Activated T-helper 17 cell treated with anti-CD3 and anti-CD28 coated beads, Interleukin-2, amount 50 U/mL, for 72 hours (primary cell): Measurements from ENCODE around the gene CDC14B. TPM values are rescaled to one million over a fixed set of nuclear protein-coding genes. Genes with fewer than 3 reads are reported as not detected.
"Not testable (repeated sequence)": the region's sequence is repeated elsewhere in the genome, so short reads cannot be mapped to it uniquely, and the experiment has no call there.

Experiments
- ATAC-seq: fragments of 150-1000 bp; cut with Tn5 transposase; replicated peaks from 2 replicates; pipeline ENCODE4 v1.10.0; 2021; ENCODE audit warnings: mild to moderate bottlenecking, moderate library complexity
- H3K27ac Mint-ChIP-seq: one replicate; pipeline ENCODE4 v1.8.0; 2022; ENCODE audit warnings: mixed read lengths
- H3K27me3 Mint-ChIP-seq: one replicate; pipeline ENCODE4 v1.8.0; 2022; ENCODE audit warnings: mixed read lengths
- H3K36me3 Mint-ChIP-seq: one replicate; pipeline ENCODE4 v1.8.0; 2022; ENCODE audit warnings: low read depth, mild to moderate bottlenecking, mixed read lengths
- H3K4me1 Mint-ChIP-seq: one replicate; pipeline ENCODE4 v1.8.0; 2022; ENCODE audit warnings: mixed read lengths
- H3K4me3 Mint-ChIP-seq: one replicate; pipeline ENCODE4 v1.8.0; 2022; ENCODE audit warnings: mild to moderate bottlenecking, mixed read lengths
- H3K9me3 Mint-ChIP-seq: one replicate; pipeline ENCODE4 v1.8.0; 2022; ENCODE audit warnings: mixed read lengths
- total RNA-seq, 2 donors: library from RNA; stranded (reverse); gene quantifications; one replicate each; pipeline ENCODE4 v1.2.3, GENCODE V29; 2022

CDC14B gene
- total RNA-seq, 2 donors from 2014 or later, result 2.4 to 6.5 TPM

DNA sequence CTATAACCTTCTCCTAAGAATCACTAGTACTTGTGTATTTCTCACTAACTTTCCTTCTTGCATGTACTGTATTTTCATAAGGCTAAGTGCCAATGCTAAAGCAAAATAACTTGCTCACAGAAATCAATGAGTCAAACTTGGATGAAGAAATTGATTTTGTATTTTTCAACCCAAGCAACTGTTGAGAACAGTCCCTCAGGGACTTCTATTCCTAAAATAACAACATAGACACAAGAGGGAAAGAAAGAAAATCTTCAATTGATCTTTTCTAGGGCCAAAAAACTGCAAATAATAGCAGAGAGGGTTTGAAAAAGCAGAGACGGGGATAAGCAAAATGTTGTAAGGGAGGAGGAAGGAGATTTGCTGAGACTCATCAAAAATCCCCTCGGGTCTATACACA is 99.9 kb downstream of the CDC14B start:
- no peak overlapping the region for H3K4me3 Mint-ChIP-seq
- H3K27ac Mint-ChIP-seq, result no peak overlapping the region
- H3K9me3 Mint-ChIP-seq, result no peaks in the 10 kb centered on the region
- no peaks in the 10 kb centered on the region for H3K4me1 Mint-ChIP-seq
- H3K27me3 Mint-ChIP-seq, result no peaks in the 10 kb centered on the region
- no peaks in the 10 kb centered on the region for H3K36me3 Mint-ChIP-seq
- ATAC-seq, result no peak

DNA sequence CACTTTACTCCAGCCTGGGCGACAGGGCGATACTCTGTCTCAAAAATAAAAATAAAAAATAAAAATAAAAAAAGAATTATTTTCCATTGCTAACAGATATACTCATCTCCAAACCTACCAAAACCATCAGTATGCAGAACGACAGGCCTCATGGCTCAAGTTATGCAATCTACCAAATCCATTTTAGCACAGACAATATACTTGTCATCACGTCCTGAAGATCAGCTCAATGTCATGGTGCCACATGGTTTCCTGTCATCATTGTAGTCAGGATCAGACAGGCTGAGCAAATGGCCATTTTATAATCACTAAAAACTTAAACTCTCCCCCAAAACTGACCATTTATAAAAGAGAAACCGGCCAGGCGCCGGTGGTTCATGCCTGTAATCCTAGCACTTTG is 100.5 kb downstream of the CDC14B start:
- no peaks in the 10 kb centered on the region for H3K27me3 Mint-ChIP-seq
- no peaks in the 10 kb centered on the region for H3K9me3 Mint-ChIP-seq
- H3K36me3 Mint-ChIP-seq, result peaks cover 7% of the 10 kb centered on the region
- H3K4me1 Mint-ChIP-seq, result no peaks in the 10 kb centered on the region
- H3K4me3 Mint-ChIP-seq, result no peak overlapping the region
- no peak for ATAC-seq
- no peak overlapping the region for H3K27ac Mint-ChIP-seq

DNA sequence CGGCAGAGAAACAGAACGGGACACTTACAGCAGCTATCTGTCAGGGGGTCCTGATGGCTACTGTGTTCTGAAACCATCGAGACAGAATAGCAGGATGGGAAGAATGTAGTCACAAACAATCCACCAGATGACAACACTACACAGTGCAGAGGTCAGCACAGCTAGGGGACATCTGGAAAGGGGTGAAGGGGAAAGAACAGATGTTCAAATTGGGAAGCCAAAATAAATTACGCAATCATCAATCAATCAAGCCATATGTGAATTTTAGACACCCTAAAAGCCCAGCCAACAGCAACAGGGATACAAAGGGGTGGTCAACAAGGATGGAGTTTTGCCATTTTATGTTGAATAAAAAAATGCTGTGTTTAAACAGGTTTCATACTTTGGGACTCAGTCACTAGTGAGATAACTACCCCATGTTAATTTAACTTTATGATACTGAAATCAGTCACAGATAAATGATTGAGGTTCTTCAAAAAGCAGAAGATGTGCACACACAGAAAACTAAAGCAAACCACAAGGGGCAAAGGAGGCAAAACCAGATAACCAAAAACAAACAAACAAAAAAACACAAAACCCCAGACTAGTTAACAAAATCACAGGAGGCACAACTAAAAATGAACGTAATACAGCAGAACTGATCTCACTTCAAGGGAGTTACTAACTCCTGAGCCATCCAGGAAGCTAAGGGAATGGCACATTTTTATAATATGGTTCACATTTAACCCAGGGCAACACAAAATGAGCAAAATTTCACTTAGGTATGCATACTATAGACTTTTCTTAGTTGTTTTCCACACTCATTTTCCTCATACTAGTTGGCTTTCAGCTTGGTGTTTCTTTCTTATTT is 103.8 kb downstream of the CDC14B start:
- ATAC-seq, result no peak
- no peaks in the 10 kb centered on the region for H3K4me1 Mint-ChIP-seq
- no peak overlapping the region for H3K4me3 Mint-ChIP-seq
- H3K9me3 Mint-ChIP-seq, result no peaks in the 10 kb centered on the region
- H3K36me3 Mint-ChIP-seq, result peaks cover 16% of the 10 kb centered on the region
- H3K27me3 Mint-ChIP-seq, result no peaks in the 10 kb centered on the region
- no peak overlapping the region for H3K27ac Mint-ChIP-seq

DNA sequence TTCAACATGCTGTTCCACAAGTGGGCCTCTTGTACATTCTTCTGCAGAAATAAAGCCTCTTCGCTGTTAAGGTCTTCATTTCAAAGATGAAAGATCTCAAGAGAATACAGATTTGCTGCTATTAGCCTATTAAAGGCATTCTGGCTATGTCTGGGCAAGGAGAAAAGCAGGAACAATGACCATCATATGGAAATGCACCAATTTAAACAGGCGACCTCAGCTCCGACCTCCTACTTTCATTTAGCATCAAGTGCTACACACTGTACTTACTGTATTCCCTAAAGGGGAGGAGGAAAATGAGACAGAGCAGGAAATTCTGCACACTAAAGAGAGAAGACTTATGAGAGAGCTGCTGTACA is 104.9 kb downstream of the CDC14B start:
- Mint-ChIP-seq H3K27me3 (no peaks in the 10 kb centered on the region), H3K27ac (no peak overlapping the region), H3K9me3 (no peaks in the 10 kb centered on the region), H3K36me3 (peaks cover 16% of the 10 kb centered on the region), H3K4me3 (no peak overlapping the region), H3K4me1 (no peaks in the 10 kb centered on the region)
- no peak for ATAC-seq

DNA sequence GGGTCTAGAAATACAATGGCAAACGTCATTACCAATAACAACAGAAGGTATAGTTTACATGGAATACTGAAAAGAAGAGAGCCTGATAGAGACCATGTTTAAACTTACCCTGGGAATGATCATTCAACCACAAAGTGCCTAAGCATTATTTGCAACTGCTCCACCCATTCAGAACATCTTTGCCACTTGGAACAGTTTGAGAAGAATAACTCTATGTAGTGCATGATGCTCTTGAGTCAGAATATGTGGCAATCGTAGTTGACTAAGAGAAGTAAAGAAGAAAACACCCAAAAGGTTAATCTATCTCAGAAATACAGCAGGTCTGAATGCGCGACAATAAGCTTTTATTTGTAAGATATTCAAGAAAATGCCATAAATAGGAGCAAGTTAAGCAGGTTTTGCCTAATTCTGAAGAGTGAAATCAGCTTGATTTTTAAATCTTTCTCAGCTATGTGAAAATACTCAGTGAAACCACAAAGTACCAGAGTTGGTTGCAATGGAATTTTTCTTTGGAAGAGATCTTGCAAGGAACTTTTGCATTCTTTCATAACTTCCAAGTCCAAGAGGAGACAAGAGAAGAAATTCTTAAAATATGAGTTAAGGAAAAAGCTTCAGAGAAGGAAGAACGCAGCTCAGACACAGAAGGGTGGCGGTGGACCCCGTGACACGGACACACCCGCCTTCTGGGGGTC is 105.4 kb downstream of the CDC14B start:
- Mint-ChIP-seq H3K27ac (no peak overlapping the region), H3K4me1 (no peaks in the 10 kb centered on the region), H3K36me3 (peaks cover 16% of the 10 kb centered on the region), H3K4me3 (no peak overlapping the region), H3K9me3 (no peaks in the 10 kb centered on the region), H3K27me3 (no peaks in the 10 kb centered on the region)
- no peak for ATAC-seq

DNA sequence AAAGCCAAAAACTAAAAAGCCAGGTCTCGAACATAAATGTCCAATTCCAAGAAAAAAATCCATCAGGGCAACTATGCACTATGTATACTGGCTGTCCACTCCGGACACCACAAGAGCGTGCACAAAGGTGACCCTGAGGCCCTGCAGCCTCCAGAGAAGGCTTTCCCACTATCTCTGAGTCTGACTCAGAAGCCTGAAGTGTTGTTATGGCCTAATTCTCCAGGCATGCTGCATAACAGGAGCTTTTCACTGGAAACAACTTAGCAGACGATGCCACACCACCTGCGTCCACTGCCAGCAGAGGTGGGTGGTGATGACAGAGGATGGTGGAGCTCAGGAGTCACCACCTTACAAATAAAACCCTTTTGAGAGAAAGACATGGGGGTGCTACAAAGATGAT is 106.0 kb downstream of the CDC14B start:
- Mint-ChIP-seq H3K4me1 (no peaks in the 10 kb centered on the region), H3K4me3 (no peak overlapping the region), H3K9me3 (no peaks in the 10 kb centered on the region), H3K27ac (no peak overlapping the region), H3K36me3 (peaks cover 16% of the 10 kb centered on the region), H3K27me3 (no peaks in the 10 kb centered on the region)
- ATAC-seq, result no peak

DNA sequence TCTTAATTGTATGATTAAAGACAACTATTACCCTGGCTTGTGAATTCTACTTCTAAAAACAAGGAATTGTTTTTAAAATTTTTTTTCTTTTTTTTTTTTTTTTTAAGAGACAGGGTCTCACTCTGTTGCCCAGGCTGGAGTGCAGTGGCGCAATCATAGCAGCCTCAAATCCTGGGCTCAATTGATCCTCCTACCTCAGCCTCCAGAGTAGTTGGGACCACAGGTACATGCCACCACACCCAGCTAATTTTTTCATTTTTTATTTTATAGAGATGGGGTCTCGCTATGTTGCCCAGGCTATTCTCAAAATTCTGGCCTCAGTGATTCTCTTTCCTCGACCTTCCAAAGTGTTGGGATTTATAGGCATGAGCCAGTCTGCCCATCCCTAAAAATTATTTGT is 107.4 kb downstream of the CDC14B start:
- H3K4me3 Mint-ChIP-seq, result no peak overlapping the region
- ATAC-seq, result no peak
- no peaks in the 10 kb centered on the region for H3K9me3 Mint-ChIP-seq
- no peak overlapping the region for H3K27ac Mint-ChIP-seq
- no peaks in the 10 kb centered on the region for H3K27me3 Mint-ChIP-seq
- peaks cover 16% of the 10 kb centered on the region for H3K36me3 Mint-ChIP-seq
- H3K4me1 Mint-ChIP-seq, result no peaks in the 10 kb centered on the region

DNA sequence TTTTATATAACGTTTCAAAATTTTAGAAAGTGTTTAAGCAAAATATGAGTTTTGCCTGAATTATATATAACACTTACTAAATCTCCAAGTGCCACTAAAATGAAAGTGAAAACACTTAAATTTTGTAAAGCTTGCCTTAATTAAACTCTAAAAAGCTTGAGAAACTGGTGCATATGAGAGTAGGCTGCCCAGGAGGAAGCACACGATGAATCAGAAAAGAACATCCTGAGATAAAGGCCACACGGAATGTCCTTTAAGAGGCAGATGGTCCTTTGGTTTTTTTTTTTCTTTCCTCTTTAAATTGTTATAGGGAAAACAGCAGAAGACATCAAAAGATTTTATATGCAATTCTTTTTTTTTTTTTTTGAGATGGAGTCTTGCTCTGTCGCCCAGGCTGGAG is 109.4 kb downstream of the CDC14B start:
- no peaks in the 10 kb centered on the region for H3K27me3 Mint-ChIP-seq
- no peak overlapping the region for H3K4me3 Mint-ChIP-seq
- no peaks in the 10 kb centered on the region for H3K9me3 Mint-ChIP-seq
- peaks cover 16% of the 10 kb centered on the region for H3K36me3 Mint-ChIP-seq
- no peak overlapping the region for H3K27ac Mint-ChIP-seq
- H3K4me1 Mint-ChIP-seq, result no peaks in the 10 kb centered on the region
- no peak for ATAC-seq

DNA sequence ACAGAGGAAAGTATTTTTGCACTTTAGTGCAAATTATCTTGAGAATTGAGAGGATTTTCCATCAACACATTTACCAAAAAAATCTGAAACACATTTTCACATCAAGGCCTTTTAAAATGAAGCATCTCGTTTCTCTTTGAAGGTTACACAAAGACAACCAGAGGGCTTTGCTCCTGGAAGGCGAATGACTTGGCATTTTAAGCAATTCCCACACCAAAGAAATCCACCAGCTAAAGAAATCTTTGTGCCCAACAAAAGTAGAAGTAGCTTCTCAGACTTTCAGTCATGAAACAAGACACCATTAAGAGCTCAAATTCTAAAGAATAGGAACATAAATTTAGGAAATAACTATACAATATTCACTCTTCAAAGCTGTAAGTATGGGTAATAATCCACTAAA is 109.8 kb downstream of the CDC14B start:
- H3K9me3 Mint-ChIP-seq, result no peaks in the 10 kb centered on the region
- H3K36me3 Mint-ChIP-seq, result peaks cover 16% of the 10 kb centered on the region
- H3K27me3 Mint-ChIP-seq, result no peaks in the 10 kb centered on the region
- H3K27ac Mint-ChIP-seq, result no peak overlapping the region
- no peak for ATAC-seq
- H3K4me3 Mint-ChIP-seq, result no peak overlapping the region
- no peaks in the 10 kb centered on the region for H3K4me1 Mint-ChIP-seq

DNA sequence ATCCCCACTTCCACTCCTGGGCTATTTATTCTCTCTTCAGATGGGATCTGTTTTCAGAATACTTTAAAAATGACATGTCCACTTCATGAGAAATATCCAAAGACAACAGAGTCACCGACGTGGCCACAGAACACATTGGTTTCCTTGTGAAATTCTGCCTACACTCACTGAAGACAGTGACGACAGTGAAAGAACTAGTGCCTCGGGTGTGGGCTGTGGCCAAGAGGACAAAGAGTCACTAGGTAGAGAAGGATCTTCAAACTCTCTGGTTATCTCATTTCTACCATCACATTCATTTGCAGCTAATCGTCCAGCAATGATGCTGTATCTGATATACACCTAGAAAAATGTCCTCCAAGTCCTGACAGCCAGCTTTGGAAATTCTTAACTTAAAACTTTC is 110.6 kb downstream of the CDC14B start:
- Mint-ChIP-seq H3K9me3 (no peaks in the 10 kb centered on the region), H3K4me3 (no peak overlapping the region), H3K27ac (no peak overlapping the region), H3K27me3 (no peaks in the 10 kb centered on the region), H3K4me1 (no peaks in the 10 kb centered on the region), H3K36me3 (peaks cover 14% of the 10 kb centered on the region)
- no peak for ATAC-seq

DNA sequence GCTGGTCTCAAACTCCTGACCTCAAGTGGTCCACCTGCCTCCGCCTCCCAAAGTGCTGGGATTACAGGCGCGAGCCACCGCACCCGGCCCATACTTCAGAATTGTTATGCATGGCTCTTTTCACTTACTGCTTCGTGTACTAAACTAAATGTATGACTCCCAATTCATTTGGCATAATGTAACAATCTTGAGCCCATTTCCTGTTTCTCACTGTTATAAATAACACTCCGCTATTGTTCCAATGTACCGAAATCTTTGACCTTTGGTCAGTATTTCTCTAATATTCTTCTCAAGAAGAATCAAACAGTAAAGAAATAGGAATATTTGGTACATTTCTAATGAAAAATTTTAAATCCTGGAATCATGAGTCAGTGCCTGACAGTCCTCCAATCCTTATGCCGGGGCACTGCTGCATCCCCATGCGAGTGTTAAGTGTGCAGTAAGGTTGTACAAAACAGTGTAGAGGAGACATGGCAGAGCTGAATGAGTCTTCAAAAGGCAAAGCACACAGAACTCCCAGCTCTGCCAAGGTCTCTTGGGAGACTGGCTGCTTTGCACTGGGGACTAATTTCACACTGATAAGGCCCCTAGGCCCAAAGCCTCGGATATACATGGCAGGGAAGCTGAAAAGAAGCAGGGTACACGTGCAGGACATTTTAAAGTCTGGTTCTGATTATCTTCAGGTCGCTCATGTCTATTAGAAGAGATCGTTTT is 111.3 kb downstream of the CDC14B start:
- peaks cover 14% of the 10 kb centered on the region for H3K36me3 Mint-ChIP-seq
- H3K27me3 Mint-ChIP-seq, result no peaks in the 10 kb centered on the region
- H3K4me3 Mint-ChIP-seq, result no peak overlapping the region
- no peaks in the 10 kb centered on the region for H3K9me3 Mint-ChIP-seq
- no peaks in the 10 kb centered on the region for H3K4me1 Mint-ChIP-seq
- H3K27ac Mint-ChIP-seq, result no peak overlapping the region
- ATAC-seq, result no peak

DNA sequence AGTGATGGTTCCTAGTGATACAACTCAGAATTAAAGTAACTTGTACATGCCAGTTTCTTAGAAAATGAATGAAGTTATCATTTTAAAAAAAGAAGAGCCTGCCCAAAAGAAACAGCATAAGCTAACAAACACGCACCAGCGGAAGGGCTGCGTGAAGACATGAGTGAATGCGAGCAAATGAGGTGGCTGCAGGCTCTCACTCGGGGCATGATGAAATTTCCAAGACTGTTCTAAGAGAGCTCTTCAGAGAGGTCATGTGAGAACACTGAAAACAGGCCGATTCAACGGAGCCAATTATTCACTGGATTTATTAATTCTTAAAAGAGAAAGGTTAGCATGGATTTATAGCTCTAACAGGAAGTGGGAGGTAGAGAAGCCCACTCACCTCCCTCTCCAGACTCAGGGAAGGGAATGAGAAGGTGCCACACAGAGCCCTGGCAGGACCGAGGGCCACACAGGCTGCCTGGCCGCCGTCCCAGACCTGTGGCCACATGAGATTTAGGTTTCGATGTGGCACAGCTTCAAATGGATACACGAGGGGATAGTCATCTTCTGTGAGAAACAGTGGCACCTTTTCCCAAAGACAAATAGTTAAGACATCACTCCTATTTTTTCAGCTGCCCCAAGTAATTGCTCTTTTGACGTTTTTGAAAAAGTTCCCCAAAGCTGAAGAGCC is 114.2 kb downstream of the CDC14B start:
- H3K9me3 Mint-ChIP-seq, result no peaks in the 10 kb centered on the region
- H3K36me3 Mint-ChIP-seq, result peaks cover 12% of the 10 kb centered on the region
- H3K4me3 Mint-ChIP-seq, result no peak overlapping the region
- H3K4me1 Mint-ChIP-seq, result peaks cover 5% of the 10 kb centered on the region
- no peaks in the 10 kb centered on the region for H3K27me3 Mint-ChIP-seq
- ATAC-seq, result no peak
- H3K27ac Mint-ChIP-seq, result no peak overlapping the region

DNA sequence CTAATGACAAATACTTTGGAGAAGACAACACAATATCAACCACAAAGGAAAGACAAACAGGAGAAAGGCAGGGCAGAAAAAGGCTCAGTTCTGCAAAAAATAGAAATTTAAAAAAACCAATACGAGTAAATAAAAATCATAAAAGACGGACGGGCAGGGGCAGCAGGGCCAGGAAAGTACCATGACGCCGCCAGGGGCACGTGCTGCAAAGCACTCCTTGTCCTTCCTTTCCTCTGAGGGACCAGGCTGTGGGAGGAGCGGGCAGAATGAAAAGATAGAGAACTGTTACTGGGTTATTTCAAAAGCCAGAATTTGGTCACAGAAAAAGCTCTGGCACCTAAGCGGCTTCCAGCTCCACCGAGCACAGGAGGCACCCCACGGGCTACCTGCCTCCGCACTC is 115.7 kb downstream of the CDC14B start:
- peaks cover 12% of the 10 kb centered on the region for H3K36me3 Mint-ChIP-seq

DNA sequence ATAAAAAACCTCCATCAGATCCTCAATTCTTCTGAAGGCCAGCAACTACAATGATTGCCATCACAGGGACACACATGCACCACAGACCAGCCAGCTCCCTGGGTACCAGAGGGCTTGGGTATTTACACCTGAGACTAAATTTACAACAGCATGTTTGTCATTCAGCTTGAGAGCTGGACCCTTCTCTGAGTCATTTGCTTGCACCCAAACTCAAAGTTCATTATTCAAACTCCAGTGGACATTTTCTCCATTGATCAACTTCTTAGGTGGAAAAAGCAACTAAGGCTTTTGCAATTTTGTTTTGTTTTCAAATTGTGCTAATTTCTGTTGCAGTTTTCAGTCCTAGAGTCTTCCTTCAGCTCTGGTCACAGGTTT is 116.3 kb downstream of the CDC14B start:
- not testable (repeated sequence) for H3K4me3 Mint-ChIP-seq, H3K27me3 Mint-ChIP-seq, H3K9me3 Mint-ChIP-seq, H3K4me1 Mint-ChIP-seq, H3K27ac Mint-ChIP-seq, ATAC-seq
- H3K36me3 Mint-ChIP-seq, result peaks cover 12% of the 10 kb centered on the region

More for the DNA sequence above, 115.7 kb downstream of the CDC14B start:
- ATAC-seq, result no peak
- Mint-ChIP-seq H3K4me3 (no peak overlapping the region), H3K27ac (no peak overlapping the region), H3K9me3 (no peaks in the 10 kb centered on the region), H3K4me1 (peaks cover 5% of the 10 kb centered on the region), H3K27me3 (no peaks in the 10 kb centered on the region)
